HG03196 (cell line): ENCODE data around the gene MLIP.
"Not testable (repeated sequence)": the region's sequence is repeated elsewhere in the genome, so short reads cannot be mapped to it uniquely, and the experiment has no call there.

ENCODE experiments used
- ATAC-seq: cut with Tn5 transposase; IDR thresholded peaks from one replicate; pipeline ENCODE4 v1.9.1; 2021; ENCODE audit not compliant: unreplicated experiment

MLIP gene

DNA sequence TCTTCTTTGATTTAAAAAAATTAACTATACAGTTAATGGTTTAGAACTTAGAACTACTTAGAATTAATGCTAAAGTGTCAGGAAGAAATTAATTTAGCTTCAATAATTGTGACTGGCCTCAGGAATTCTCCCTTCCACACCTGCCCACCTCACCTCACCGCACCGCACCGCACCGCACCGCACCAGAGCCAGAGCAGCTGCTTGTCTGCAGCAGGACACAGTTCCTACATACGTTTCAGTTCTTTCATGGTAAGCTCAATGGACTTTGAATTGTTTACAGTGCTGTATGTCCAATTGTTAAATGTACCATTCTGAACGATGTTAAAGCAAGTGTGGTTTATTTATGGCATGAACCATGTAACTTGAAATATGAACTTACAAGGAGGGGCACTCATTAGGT, 98.7 kb downstream of the MLIP start:
- not testable (repeated sequence) for ATAC-seq

DNA sequence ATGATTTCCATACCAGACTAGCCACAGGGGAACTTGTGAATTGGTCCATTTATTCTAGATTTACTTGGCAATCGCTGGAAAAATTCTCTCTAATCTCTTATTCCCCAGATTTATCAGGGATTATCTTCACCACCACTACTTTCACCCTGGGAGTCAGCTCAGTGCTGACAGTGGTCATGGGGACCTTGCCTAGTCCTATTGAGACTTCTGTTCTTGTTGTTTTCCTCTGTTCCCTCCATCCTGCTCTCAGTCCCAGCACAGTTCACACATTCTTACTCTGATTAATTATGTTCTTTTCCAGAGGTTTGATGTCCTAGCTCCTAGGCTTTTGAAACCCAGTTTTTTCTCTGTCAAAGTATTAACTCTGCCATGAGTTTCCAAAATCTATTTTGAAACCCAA, 103.0 kb downstream of the MLIP start:
- no peak for ATAC-seq

DNA sequence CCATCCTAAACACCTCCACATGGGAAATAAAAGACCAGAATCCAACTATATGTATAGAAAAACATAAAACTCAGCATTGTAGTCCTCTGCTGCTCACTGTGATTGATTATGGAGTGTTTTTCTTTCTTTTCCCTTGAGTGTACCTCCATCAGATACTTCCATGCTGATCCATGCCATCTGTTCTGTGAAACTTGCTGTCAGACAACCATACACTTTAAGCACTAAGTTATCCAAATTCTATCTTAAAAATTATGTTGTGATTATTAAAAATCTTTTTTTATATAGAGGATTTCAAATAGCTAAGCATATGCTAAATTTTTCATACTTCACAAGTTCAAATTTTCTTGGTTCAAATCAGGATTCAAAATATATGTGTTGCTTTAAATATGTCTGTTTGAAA, 105.1 kb downstream of the MLIP start:
- ATAC-seq = no peak

DNA sequence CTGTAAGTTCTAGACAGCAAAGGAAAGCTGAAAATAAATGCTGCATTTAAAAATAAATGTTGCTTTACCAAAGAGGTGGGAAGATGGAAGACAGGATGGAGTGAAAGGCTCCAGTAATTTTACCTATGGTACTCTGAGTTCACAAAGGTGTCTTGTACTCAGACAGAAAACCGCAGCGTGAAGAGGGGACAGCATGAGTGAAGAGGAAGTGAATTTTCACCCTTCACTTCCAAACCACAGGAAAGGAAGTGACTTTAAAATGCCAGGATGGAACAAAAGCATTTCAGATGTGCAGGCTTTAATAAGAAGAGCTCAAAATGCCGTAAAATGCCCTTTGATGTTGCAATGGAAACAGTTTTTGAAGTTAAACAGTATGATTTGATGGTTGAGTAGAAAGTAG, 105.8 kb downstream of the MLIP start:
- ATAC-seq = no peak

DNA sequence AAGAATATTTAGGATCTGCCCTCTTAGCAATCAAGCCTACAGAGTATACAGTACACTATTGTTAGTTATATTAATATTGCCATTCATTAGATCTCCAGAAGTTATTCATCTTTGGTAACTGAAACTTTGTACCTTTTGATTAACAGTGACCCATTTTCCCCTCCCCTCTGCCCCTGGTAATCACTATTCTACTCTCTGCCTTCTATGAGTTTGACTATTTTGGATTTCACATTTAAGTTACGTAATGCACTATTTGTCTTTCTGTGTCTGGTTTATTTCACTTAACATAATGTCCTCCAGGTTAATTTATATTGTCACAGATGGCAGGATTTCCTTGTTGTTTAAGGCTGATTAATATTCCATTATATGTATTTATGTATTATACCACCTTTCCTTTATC, 111.0 kb downstream of the MLIP start:
- ATAC-seq = no peak

DNA sequence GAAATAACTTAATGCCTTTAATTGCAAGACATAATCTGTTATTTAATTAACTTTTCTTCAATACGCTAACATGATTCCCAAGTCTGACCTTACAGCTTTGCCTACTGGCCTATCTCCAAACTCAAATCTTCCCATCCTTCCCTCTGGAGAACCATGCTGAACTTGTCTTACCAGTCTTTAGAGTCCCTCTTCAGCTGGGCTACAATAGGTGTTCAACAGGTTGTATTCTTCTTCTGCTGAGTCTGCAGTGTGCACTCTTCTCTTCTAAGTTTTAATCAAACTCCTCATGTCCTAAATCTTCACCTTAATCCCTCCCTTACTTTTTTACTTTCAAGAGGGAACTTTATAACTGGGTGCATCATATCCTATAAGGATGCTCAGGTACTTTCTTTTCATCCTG, 121.5 kb downstream of the MLIP start:
- ATAC-seq = no peak

DNA sequence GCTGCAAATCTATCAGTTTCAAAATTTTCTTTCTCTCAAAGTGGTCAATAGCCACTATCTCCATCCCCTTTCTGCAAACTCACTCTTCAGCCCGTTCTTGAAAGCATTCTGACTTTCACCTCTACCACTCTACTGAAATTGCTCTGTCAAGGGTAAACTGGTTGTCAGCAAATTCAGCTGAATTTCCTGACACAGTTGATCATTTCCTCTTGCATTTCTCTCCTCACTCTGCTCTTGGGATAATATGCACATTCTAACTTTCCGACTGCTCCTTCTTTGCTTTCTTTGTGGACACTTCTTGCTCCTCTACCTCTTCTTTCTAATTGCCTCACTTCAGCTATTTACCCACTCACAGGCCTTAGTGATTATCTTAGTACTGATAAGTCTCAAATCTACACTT, 123.3 kb downstream of the MLIP start:
- no peak for ATAC-seq

DNA sequence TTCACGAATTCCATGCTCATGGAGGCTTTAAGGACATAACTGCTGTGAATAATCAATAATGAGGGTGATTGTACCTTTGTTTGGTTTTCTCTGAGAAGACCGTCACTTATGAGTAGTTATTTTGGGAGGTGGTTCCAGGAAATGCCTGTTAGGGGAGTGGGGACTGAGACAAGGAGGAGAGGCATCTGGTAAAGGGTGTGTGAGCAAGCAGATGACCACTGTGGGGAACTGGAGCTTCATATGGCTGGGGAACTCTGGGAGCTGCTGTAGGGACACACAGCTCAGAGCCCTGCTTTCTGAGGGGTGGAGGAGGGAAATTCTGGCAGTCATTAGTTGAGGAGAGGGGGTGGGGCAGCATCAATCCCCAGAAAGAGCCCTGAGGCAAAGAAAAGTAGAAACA, 125.7 kb downstream of the MLIP start:
- ATAC-seq = no peak

DNA sequence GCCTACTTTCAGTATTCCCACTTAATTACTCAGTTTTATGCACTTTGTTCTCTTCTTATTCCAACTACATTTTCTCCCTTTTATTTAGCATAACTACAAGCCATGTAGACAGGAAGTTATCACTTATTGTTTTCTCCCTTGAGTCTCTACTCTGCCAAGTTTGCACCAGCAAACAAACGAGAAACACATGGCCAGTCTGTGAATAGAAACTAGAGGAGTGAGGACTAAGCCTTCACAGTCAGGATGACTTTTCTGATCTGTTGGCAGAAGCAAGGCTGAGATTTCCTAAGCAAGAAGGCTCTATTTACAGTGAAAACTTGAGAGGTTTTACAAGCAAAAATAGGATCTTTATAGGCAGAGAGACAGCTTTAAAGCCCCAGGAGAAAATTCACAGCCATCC, 127.2 kb downstream of the MLIP start:
- ATAC-seq = no peak

DNA sequence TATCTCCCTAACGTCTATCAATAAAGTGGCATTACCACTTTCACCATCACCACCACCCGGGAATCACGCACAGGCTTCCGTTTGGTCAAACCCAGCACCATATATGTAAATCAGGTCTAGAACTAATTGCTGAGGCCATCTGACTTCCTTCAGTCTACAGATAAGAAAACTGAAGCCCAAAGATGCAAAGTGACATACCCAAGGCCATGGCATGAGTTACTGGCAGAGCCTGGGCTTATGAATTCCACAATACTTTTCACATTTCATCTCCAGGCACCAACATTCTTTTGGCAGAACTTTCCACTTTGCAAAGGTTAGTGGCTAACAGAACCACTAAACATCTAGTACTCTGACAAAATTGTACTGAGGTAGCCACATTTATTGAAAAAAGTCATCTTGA, 132.5 kb downstream of the MLIP start:
- ATAC-seq = no peak

DNA sequence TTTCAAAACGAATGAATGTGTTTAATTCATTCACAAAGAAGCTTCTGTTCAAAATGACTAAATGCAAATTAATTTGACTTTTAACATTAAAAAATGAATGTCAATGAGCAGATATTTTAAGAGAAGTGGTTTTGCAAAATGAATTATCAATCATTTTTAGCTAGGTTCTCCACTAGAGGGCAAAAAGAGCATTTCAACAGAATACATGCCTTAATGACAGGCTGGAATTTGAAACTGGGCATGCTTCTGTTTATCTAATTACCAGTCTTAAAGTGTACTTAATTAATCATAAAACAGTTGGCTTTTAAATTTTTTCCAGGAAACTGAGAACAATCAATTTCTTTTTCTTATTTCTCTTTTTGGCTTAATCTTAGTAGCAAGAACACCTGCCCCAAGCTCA, 133.2 kb downstream of the MLIP start:
- no peak for ATAC-seq

DNA sequence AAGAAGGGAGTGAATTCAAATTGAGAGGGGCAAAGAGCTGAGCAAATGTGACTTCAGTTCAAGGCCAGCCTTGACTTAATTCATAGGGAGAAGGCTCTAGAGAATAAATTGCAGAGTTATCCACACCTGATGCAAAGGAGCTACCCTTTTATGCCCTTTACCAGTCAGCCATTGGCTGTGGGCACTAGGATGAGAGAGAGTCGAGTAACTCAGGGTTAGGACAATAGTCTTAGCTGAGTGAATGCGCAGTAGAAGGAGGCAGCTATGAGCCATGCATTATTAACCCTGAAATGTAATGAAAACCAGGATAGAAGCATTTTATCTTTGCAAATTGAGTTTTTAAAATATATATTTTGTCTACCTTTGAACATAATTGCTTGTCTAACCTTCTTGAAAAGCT, 134.0 kb downstream of the MLIP start:
- no peak for ATAC-seq

DNA sequence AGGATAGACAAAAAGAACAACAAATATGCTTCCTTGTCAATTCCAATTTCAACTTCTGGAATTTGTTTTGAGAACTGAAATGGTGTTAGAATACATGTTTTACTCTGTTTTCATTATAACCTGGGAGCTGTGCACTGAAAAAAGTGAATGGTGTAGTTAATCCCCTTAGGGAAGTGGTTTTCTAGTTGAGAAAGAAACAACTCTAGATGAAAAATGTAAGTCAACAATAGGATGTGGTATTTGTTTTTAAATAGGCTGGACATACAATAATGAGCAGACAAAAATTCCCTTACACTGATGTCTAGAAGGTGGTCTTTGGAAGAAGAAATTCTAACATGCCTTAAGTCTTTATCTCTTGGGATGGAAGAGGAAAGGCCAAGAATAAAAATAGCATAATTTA, 137.1 kb downstream of the MLIP start:
- ATAC-seq = no peak

DNA sequence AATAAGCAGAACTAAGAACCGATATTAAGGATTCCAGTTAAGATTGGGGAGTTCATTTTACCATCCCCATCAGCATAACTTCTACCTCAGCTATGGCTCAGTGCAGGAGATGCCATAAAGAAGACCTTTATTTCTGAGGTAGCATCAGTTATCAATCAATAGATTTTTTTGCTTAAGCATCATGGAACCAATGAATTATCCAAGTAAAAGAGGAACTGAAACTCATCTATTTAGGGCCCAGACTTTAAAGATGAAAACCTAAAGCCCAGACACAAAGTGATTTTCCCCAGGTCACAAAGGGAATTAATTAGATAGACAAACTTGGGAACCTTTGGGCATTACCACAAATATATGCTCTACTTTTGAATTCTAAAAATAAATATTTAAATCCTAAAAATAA, 137.8 kb downstream of the MLIP start:
- no peak for ATAC-seq

DNA sequence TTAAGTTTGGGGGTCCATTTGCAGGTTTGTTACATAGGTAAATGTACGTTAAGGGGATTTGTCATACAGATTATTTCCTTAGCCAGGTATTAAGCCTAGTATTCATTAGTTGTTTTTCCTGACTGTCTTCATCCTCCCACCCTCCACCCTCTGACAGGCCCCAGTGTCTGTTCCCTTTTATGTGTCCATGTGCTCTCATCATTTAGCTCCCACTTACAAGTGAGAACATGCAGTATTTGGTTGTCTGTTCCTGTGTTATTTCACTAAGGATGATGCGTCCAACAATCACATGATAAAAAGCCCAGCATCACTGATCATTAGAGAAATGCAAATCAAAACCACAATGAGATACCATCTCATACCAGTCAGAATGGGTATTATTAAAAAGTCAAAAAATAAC, 138.6 kb downstream of the MLIP start:
- ATAC-seq = not testable (repeated sequence)

DNA sequence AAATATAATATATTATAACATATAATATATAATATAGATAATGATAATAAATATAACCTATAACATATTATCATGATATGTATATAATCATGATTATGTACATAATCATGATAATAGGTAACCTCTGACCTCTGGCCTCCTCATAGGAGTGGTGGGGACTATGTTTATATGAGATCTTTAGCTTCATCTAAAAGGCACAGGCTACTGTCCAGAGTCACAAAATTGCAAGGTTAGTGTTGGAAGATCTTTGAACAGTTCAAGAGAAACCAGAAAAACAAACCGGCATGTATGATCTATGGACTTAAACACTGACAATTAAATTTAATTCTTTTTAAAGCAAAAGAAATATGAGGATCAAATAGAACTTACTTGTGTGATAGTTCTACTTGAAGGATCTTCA, 141.3 kb downstream of the MLIP start:
- ATAC-seq = no peak

DNA sequence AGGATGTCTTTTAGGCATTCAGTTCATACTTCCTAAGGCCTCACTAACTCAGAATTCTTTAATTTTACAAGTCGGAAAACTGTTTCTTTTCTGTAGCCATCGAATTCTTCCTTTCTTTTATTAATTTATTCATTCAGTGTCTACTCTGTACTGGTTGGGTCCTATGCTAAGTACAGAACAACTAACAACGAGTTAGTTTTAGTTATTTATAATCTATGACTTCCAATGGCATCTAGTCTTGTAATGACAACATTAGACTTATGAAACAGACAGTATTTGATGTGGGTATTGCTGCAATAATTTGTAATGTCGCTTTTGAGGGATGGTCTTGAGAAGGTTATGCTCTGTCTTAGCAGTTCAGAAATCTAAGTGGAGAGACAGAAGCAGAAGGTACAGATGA, 141.7 kb downstream of the MLIP start:
- ATAC-seq = no peak

DNA sequence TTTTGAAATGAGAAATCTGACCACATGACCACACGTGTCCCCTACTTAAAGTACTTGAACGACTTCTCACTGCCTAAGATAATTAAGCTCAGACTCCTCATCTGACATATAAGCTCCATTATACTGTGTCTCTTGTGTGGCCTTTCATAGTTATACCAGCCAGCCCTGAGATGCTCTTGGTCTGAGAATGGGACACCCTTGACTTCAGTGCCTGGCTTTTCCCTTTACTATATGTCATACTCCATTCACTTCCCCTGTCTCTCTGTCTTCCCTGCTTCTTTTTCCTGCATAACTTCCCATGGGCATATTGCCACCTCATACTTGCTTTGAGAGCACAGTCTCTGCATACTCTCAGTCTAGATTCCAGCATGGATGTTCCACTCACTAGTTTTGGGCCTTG, 143.6 kb downstream of the MLIP start:
- ATAC-seq = no peak

DNA sequence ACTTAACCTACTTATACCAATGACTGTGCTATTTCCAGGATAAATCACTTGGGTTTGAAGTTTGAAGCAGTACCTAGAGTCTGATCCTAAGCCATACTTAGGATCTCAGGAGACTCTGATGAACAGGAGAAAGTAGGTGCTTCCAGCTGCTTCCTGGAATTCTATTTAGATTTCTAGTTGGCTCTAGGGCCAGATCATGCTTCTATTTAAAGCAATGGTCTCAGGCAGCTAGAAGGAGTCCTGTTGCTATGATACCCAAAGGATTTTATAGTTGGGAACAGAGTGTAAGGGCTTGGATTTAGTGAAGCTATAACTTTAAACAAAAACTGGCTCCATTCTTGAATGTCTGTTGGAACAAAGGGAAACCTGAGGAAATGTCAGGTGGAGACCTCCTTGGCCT, 144.6 kb downstream of the MLIP start:
- ATAC-seq = no peak

DNA sequence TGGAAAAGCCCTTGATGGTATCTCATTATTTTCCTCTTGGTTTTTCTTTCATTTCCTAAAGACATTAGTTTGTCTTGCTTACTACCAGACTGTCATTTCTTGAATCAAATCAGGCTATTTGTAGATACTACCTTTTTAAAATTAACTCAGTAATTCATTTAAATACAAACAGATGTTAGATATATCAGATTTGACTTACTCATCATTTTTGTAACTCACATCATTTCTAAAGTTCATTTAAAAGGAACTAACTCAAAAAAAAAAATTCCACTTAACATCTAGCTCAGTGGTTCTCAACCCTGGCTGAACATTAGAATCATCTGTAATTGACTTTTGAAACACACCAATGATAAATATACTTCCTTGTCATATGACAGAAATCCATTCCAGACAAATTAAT, 148.8 kb downstream of the MLIP start:
- no peak for ATAC-seq

DNA sequence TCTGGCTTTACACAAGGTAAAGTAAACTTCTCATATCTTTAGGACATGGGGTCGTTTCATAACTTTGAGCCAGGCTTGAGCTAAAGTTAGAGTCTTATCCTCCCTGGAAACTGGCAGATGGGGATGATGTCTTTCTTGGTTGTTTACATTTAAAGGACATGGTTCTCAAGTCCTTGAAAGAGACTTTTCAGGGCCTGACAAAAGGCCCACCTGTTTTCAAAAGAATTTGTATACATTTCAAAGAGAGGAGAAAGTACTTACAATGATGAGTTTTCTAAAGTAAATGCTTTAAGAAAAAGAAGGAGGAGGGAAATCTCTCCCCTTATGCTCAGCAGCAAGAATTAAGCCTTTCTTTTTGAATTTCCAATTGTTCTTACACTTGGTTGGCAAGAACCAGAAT, 151.3 kb downstream of the MLIP start:
- no peak for ATAC-seq

DNA sequence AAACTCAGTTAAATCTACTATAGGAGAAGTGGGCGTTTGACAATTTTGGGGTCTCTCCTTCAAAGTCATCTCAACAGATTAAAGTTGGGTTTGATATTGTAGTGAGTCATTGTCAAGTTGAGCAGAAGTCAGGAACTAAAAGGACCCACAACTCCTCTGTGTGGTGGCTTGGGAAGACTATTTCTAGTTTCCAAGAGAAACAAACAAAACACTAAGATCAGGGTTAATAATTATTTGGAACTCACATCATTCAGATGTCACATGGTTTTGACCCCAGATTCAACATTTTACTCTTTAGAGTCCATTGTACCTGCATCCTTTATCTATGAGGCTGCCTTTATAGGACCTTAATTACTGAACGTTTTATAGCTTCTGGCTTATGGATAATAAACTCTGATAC, 151.7 kb downstream of the MLIP start:
- ATAC-seq = no peak

DNA sequence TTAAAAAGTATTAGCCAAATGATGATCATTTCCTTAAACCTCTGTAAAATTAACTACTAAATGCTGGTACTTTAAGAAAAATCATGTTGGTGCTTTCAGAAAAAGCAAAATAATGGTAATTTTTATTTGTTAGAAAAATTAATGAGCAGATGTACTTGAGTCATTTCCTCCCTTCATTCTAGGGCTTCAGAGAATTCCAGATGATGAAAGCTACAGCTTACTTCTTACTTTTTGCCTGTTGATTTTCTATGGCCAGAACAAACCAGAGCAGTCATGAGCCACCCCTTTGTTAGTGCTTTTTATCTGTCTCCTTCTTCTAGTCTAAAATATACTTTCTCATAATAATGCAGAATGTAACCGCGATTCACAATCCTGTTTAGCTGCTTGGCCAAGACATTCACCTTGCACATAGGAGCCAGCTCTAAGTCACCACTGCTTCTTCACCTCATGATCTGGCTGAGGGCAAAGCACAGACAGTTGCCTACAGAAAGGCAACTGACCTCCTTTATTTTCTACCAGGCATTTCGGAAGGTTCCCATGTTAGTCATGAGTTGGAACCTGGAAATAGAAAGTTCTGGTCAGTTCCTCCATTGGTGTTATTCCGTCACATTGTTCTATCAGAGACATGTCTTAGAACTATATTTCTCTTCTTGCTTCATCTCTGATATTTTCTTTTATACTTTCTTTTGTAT, 153.5 kb downstream of the MLIP start:
- no peak for ATAC-seq
